Panc1 (cell line): Measurements from ENCODE around the gene TSPAN2. TPM values are rescaled to one million over a fixed set of nuclear protein-coding genes. Genes with fewer than 3 reads are reported as not detected.

Experiments
- ATAC-seq: fragments of 200-7000 bp; cut with Tn5 transposase; 2 replicates; pipeline ENCODE4 v1.9.1; 2020; ENCODE audit warnings: mild to moderate bottlenecking, moderate library complexity
- BruUV-seq: library from RNA; stranded (reverse); fragments of 400-500 nt; replicated peaks from 2 replicates; lab custom pipeline; 2021; lab: Mats Ljungman, UMichigan
- CTCF ChIA-PET: fragments of 300-600 bp; sonication (Branson Sonifier 250); formaldehyde crosslinking; loops from one replicate; lab custom pipeline; 2022; ENCODE audit warnings: antibody characterized with exemption; lab: Charles Lee
- POLR2A ChIA-PET: fragments of 300-600 bp; sonication (Branson Sonifier 250); formaldehyde crosslinking; loops from one replicate; lab custom pipeline; 2022; ENCODE audit warnings: antibody characterized with exemption; lab: Charles Lee
- DNase-seq: peaks from one replicate; pipeline ENCODE4 v3.0.0-alpha.2; 2010; ENCODE audit warnings: low read depth, low spot score
- H3K27ac ChIP-seq: 2 replicates; pipeline ENCODE4 v1.5.1; 2011; ENCODE audit warnings: mild to moderate bottlenecking, low read length, inconsistent platforms
- H3K27me3 ChIP-seq: fragments of 200-500 bp; sonication (Bioruptor generic); 2 replicates; pipeline ENCODE4 v1.6.0; 2014; ENCODE audit warnings: low read length, inconsistent platforms; ENCODE audit not compliant: control insufficient read depth, insufficient read depth
- H3K36me3 ChIP-seq: fragments of 200-500 bp; sonication (Bioruptor generic); 2 replicates; pipeline ENCODE4 v1.5.1; 2014; ENCODE audit warnings: inconsistent platforms, mild to moderate bottlenecking, low read length, moderate library complexity; ENCODE audit not compliant: control insufficient read depth, insufficient read depth
- H3K4me1 ChIP-seq: 2 replicates; pipeline ENCODE4 v1.5.1; 2011; ENCODE audit warnings: inconsistent platforms, mild to moderate bottlenecking, low read length, moderate library complexity; ENCODE audit not compliant: control insufficient read depth, insufficient read depth
- H3K4me3 ChIP-seq, 2 experiments: 2 replicates each; pipeline ENCODE4 v1.5.1; 2011 to 2012; ENCODE audit warnings: low read depth in 2 of 2, low read length in 2 of 2, mild to moderate bottlenecking in 2 of 2, inconsistent platforms in 1 of 2, moderate library complexity in 1 of 2
- H3K9me3 ChIP-seq: fragments of 200-500 bp; sonication (Bioruptor generic); 2 replicates; pipeline ENCODE4 v1.5.1; 2014; ENCODE audit warnings: low read depth, mild to moderate bottlenecking, inconsistent platforms, low read length, moderate library complexity; ENCODE audit not compliant: control insufficient read depth, insufficient read depth
- CTCF ChIP-seq: fragments of 450-650 bp; IDR thresholded peaks from 2 replicates; pipeline ENCODE4 v1.5.1; 2017; ENCODE audit warnings: mild to moderate bottlenecking
- POLR2AphosphoS5 ChIP-seq: IDR thresholded peaks from 2 replicates; pipeline ENCODE4 v1.6.1; 2012; ENCODE audit warnings: mild to moderate bottlenecking, low read depth, low read length, moderate library complexity
- SIN3A ChIP-seq: IDR thresholded peaks from 2 replicates; pipeline ENCODE4 v1.6.1; 2012; ENCODE audit warnings: low read depth, mild to moderate bottlenecking, low read length, moderate library complexity, borderline replicate concordance; ENCODE audit not compliant: insufficient read depth
- TCF7L2 ChIP-seq: IDR thresholded peaks from 2 replicates; pipeline ENCODE4 v1.6.1; 2011; ENCODE audit warnings: mild to moderate bottlenecking, low read depth, low read length, inconsistent platforms
- in situ Hi-C: cut with HindIII; loops from 2 replicates; pipeline ENCODE4 v1.10.0; 2016; ENCODE audit warnings: low sequenced_read_pairs, low pct_unique_long_range_greater_than_20kb
- intact Hi-C: fragments of 100-400 bp; cut with micrococcal nuclease; formaldehyde crosslinking; loops from one replicate; pipeline ENCODE4 v1.10.0; 2022; ENCODE audit not compliant: unreplicated experiment
- total RNA-seq: library from RNA; stranded (reverse); gene quantifications from one replicate; pipeline ENCODE4 v1.2.1, GENCODE V29; 2021; ENCODE audit not compliant: unreplicated experiment
- TF ChIP-seq, protein P1 (sequence below), 2 experiments: IDR thresholded peaks; 2 replicates each; pipeline ENCODE4 v1.6.1; 2011 to 2012; ENCODE audit warnings: low read depth in 2 of 2, control low read depth in 1 of 2, low read length in 1 of 2, mild to moderate bottlenecking in 1 of 2, moderate library complexity in 1 of 2; ENCODE audit not compliant: insufficient read depth in 1 of 2

TSPAN2 gene
- total RNA-seq, 1 experiment from 2014 or later = not detected

DNA sequence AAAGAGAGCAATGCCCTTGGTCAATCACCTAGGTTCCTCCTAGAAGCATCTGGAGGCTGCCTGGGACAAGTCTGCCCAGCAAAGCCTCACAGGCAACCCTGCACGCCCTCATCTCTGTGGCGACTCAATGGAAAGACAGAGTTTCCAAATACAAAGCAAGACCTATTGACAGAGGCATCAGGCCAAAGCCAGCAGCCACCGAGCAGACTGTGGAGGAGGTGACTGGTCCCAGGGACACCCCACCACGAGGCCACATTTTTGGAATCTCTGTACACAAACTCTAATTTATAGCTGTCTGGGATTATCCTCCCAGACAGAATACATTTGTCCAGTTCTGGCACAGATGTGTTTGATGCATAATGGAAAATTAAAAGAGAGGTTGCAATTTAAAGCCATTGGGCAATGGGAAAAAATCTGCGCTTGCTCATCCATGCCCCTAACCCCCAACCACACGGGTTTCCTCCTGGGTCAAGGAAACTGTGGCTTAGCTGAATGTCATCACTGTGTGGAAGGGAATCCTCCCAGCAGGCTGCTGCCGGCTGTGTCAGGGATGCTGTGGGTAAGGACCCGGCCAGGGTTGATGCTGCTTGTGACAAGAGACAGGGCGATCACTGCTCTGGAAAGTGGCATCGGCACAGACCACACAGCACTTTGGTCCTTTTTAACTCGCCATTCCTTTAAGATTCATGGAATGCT, 14.3 kb downstream of the TSPAN2 start:
- no peak overlapping the region for H3K4me3 ChIP-seq
- H3K4me1 ChIP-seq = no peaks in the 10 kb centered on the region
- no peaks in the 10 kb centered on the region for H3K36me3 ChIP-seq
- no peaks in the 10 kb centered on the region for H3K9me3 ChIP-seq
- no peak for DNase-seq
- ChIA-PET CTCF (no interaction called here), POLR2A (no interaction called here)
- no peak for ATAC-seq
- H3K27ac ChIP-seq = no peak overlapping the region
- TF ChIP-seq POLR2AphosphoS5 (no peak), SIN3A (no peak), CTCF (no peak), TCF7L2 (no peak)
- TF ChIP-seq, protein P1, sequence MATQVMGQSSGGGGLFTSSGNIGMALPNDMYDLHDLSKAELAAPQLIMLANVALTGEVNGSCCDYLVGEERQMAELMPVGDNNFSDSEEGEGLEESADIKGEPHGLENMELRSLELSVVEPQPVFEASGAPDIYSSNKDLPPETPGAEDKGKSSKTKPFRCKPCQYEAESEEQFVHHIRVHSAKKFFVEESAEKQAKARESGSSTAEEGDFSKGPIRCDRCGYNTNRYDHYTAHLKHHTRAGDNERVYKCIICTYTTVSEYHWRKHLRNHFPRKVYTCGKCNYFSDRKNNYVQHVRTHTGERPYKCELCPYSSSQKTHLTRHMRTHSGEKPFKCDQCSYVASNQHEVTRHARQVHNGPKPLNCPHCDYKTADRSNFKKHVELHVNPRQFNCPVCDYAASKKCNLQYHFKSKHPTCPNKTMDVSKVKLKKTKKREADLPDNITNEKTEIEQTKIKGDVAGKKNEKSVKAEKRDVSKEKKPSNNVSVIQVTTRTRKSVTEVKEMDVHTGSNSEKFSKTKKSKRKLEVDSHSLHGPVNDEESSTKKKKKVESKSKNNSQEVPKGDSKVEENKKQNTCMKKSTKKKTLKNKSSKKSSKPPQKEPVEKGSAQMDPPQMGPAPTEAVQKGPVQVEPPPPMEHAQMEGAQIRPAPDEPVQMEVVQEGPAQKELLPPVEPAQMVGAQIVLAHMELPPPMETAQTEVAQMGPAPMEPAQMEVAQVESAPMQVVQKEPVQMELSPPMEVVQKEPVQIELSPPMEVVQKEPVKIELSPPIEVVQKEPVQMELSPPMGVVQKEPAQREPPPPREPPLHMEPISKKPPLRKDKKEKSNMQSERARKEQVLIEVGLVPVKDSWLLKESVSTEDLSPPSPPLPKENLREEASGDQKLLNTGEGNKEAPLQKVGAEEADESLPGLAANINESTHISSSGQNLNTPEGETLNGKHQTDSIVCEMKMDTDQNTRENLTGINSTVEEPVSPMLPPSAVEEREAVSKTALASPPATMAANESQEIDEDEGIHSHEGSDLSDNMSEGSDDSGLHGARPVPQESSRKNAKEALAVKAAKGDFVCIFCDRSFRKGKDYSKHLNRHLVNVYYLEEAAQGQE (IDR thresholded peaks at IDR 0.05; ENCODE audit: insufficient read depth in 1 of 2, low read depth in 2 of 2, low read length in 1 of 2) = no peak
- in situ Hi-C loops = no loop called here
- no TSS peak for BruUV-seq
- peaks cover 2% of the 10 kb centered on the region; the same call in 1 of the 2 replicates for H3K27me3 ChIP-seq
- intact Hi-C loops = no loop called here

- ChIA-PET POLR2A (no interaction called here), CTCF (no interaction called here)
- intact Hi-C loops (no loop called here), in situ Hi-C loops (no loop called here)
- Histone ChIP-seq H3K27me3 (peaks cover 2% of the 10 kb centered on the region; the same call in 1 of the 2 replicates), H3K27ac (no peak overlapping the region), H3K4me1 (no peaks in the 10 kb centered on the region), H3K36me3 (no peaks in the 10 kb centered on the region), H3K9me3 (no peaks in the 10 kb centered on the region), H3K4me3 (no peak overlapping the region)
- ATAC-seq = no peak
- TF ChIP-seq SIN3A (no peak), POLR2AphosphoS5 (no peak), CTCF (no peak), TCF7L2 (no peak)
- TF ChIP-seq, protein P1 (IDR thresholded peaks at IDR 0.05; ENCODE audit: insufficient read depth in 1 of 2, low read depth in 2 of 2, low read length in 1 of 2) = no peak
- no TSS peak for BruUV-seq
- no peak for DNase-seq
These were observed 15.8 kb downstream of the TSPAN2 start for GRCh38 chr1:115073298-115074087.
